Measurements from ENCODE around the gene EPS8L2. TPM values are rescaled to one million over a fixed set of nuclear protein-coding genes. Genes with fewer than 3 reads are reported as not detected.

EPS8L2 gene
- total and polyA plus RNA-seq, 2 of the 13 experiments (the other 11 are each of a cell fraction or from before 2014, with no cell fraction given): 89.3 to 416 TPM

DNA sequence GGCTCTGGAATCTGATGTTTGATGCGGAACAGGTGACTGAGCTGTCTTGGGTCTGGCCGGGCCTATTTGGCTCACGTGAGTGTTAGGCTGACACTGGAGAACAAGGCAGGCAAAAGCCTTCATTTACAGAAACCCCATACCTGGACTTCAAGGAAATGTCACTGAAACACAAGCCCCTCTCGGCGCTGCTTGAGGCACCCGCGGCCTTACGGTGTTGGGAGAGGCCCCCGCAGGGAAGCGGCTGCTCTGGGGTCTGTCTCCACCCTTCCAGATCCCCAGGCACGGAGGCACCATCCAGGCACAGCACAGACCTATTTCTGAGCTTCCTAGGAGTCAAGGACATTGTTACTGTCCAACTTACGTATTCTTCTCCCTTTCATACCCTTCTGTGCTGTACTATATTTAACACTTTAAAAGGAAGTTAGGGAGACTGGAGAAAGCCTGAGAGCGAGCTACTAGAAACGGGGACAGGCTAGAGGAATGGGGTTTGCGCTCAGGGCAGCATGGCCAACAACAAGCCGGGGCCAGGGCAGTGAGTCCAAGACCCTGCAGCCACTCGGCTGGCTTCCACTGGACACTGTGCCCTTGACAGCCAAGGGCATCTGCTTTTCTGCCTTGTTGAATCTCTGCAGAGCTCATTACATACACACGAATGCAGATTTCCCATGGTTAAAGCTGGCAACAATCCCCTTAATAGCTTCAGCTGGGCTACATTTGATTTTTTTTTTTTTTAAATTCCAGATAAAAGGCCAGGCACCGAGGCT, 45.2 kb upstream of the EPS8L2 start (continued):
- TF ChIP-seq, protein P1, sequence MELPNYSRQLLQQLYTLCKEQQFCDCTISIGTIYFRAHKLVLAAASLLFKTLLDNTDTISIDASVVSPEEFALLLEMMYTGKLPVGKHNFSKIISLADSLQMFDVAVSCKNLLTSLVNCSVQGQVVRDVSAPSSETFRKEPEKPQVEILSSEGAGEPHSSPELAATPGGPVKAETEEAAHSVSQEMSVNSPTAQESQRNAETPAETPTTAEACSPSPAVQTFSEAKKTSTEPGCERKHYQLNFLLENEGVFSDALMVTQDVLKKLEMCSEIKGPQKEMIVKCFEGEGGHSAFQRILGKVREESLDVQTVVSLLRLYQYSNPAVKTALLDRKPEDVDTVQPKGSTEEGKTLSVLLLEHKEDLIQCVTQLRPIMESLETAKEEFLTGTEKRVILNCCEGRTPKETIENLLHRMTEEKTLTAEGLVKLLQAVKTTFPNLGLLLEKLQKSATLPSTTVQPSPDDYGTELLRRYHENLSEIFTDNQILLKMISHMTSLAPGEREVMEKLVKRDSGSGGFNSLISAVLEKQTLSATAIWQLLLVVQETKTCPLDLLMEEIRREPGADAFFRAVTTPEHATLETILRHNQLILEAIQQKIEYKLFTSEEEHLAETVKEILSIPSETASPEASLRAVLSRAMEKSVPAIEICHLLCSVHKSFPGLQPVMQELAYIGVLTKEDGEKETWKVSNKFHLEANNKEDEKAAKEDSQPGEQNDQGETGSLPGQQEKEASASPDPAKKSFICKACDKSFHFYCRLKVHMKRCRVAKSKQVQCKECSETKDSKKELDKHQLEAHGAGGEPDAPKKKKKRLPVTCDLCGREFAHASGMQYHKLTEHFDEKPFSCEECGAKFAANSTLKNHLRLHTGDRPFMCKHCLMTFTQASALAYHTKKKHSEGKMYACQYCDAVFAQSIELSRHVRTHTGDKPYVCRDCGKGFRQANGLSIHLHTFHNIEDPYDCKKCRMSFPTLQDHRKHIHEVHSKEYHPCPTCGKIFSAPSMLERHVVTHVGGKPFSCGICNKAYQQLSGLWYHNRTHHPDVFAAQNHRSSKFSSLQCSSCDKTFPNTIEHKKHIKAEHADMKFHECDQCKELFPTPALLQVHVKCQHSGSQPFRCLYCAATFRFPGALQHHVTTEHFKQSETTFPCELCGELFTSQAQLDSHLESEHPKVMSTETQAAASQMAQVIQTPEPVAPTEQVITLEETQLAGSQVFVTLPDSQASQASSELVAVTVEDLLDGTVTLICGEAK (IDR thresholded peaks at IDR 0.05): no peak
- TF ChIP-seq, protein P1 (CRISPR knock-in tag; IDR thresholded peaks at IDR 0.05): no peak
- no peak for TF ChIP-seq ZNF33A (CRISPR knock-in tag; IDR thresholded peaks at IDR 0.05; ENCODE audit: borderline replicate concordance)
- no peak for TF ChIP-seq ZNF263 (CRISPR knock-in tag; IDR thresholded peaks at IDR 0.05)
- TF ChIP-seq ZBTB7A (CRISPR knock-in tag; IDR thresholded peaks at IDR 0.05): no peak
- TF ChIP-seq, protein P2, sequence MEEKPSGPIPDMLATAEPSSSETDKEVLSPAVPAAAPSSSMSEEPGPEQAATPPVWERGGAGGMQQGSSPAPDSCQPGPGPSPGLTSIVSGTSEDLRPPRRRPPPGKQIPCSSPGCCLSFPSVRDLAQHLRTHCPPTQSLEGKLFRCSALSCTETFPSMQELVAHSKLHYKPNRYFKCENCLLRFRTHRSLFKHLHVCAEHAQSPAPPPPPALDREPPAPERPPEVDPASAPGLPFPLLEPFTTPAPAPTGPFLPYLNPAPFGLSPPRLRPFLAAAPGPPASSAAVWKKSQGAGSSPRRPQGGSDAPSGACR (CRISPR knock-in tag; IDR thresholded peaks at IDR 0.05): no peak
- TF ChIP-seq ZNF550 (CRISPR knock-in tag; IDR thresholded peaks at IDR 0.05; ENCODE audit: borderline replicate concordance): no peak
- TF ChIP-seq NPAS2 (CRISPR knock-in tag; IDR thresholded peaks at IDR 0.05; ENCODE audit: borderline replicate concordance): no peak
- TF ChIP-seq ZNF576 (CRISPR knock-in tag; IDR thresholded peaks at IDR 0.05): no peak
- no peak for TF ChIP-seq CBX1 (IDR thresholded peaks at IDR 0.05; ENCODE audit: low read depth)
- TF ChIP-seq SRY (CRISPR knock-in tag; IDR thresholded peaks at IDR 0.05): no peak
- no peak for TF ChIP-seq BCLAF1 (IDR thresholded peaks at IDR 0.05)
- TF ChIP-seq E2F5 (CRISPR knock-in tag; conservative IDR thresholded peaks at IDR 0.05): no peak
- TF ChIP-seq GPN1 (CRISPR knock-in tag; IDR thresholded peaks at IDR 0.05; ENCODE audit: borderline replicate concordance): no peak

All from HepG2 (cell line).